CD14-positive monocyte (primary cell): ENCODE results near the gene NLRC5. TPM values are rescaled to one million over a fixed set of nuclear protein-coding genes. Genes with fewer than 3 reads are reported as not detected.
"Not testable (repeated sequence)": the region's sequence is repeated elsewhere in the genome, so short reads cannot be mapped to it uniquely, and the experiment has no call there.

Source experiments
- DNase-seq, 3 donors: peaks; one replicate each; pipeline ENCODE4 v3.0.0-alpha.2; 2011 to 2022
- H2AFZ ChIP-seq: 2 replicates; pipeline ENCODE4 v1.6.0; 2012; ENCODE audit warnings: mild to moderate bottlenecking, low read depth, low read length, inconsistent platforms; ENCODE audit not compliant: insufficient read depth, poor library complexity, severe bottlenecking
- H3K27ac ChIP-seq, 2 donors: 1 replicate in 1 of 2; 2 replicates in 1 of 2; pipeline ENCODE4 v1.5.1; 2012 to 2013; ENCODE audit warnings: low read length in 2 of 2, control low read depth in 1 of 2, inconsistent platforms in 1 of 2, low read depth in 1 of 2, mild to moderate bottlenecking in 1 of 2
- H3K27me3 ChIP-seq, 2 donors: one replicate each; pipeline versions ENCODE4 v1.6.0 to v1.6.1; 2011 to 2013; ENCODE audit warnings: low read length in 2 of 2; ENCODE audit not compliant: control insufficient read depth in 2 of 2, insufficient read depth in 2 of 2
- H3K36me3 ChIP-seq, 2 donors: replicated peaks in 1 of 2; 1 replicate in 1 of 2; 2 replicates in 1 of 2; pipeline versions ENCODE4 v1.5.1 to v1.6.1; 2012 to 2013; ENCODE audit warnings: low read length in 2 of 2, control low read depth in 1 of 2, inconsistent platforms in 1 of 2, mild to moderate bottlenecking in 1 of 2; ENCODE audit not compliant: insufficient read depth in 2 of 2, control insufficient read depth in 1 of 2
- H3K4me1 ChIP-seq, 2 donors: 1 replicate in 1 of 2; 2 replicates in 1 of 2; pipeline versions ENCODE4 v1.5.1 to v1.6.1; 2012 to 2013; ENCODE audit warnings: low read length in 2 of 2, control low read depth in 1 of 2, inconsistent platforms in 1 of 2, mild to moderate bottlenecking in 1 of 2, moderate library complexity in 1 of 2; ENCODE audit not compliant: insufficient read depth in 2 of 2, control insufficient read depth in 1 of 2
- H3K4me2 ChIP-seq: replicated peaks from 2 replicates; pipeline ENCODE3; 2012; ENCODE audit warnings: low read length, moderate library complexity, mild to moderate bottlenecking; ENCODE audit not compliant: poor library complexity, severe bottlenecking; ENCODE audit errors: extremely low read depth
- H3K4me3 ChIP-seq, 3 experiments: fragments of 200-600 bp in 1 of 3; sonication (generic) in 1 of 3; replicated peaks in 1 of 3; 1 replicate in 2 of 3; 2 replicates in 1 of 3; pipeline ENCODE4 v1.5.1; 2011 to 2013; ENCODE audit warnings: low read length in 3 of 3, mild to moderate bottlenecking in 3 of 3, control low read depth in 2 of 3, low read depth in 2 of 3, inconsistent platforms in 1 of 3, moderate library complexity in 1 of 3
- H3K79me2 ChIP-seq: 2 replicates; pipeline ENCODE4 v1.6.0; 2012; ENCODE audit warnings: mild to moderate bottlenecking, control low read depth, inconsistent platforms, low read length, moderate library complexity; ENCODE audit not compliant: insufficient read depth
- H3K9ac ChIP-seq: 2 replicates; pipeline ENCODE4 v1.6.0; 2017; ENCODE audit warnings: low read length, mild to moderate bottlenecking; ENCODE audit not compliant: insufficient read depth, poor library complexity, severe bottlenecking
- H3K9me3 ChIP-seq, 2 donors: replicated peaks in 1 of 2; 1 replicate in 1 of 2; 2 replicates in 1 of 2; pipeline versions ENCODE4 v1.5.1 to v1.6.1; 2012 to 2013; ENCODE audit warnings: low read length in 2 of 2, control low read depth in 1 of 2; ENCODE audit not compliant: control insufficient read depth in 1 of 2, insufficient read depth in 1 of 2
- H4K20me1 ChIP-seq: 2 replicates; pipeline ENCODE4 v1.6.0; 2012; ENCODE audit warnings: mild to moderate bottlenecking, low read length, control low read depth, moderate library complexity; ENCODE audit not compliant: insufficient read depth
- H3K27ac Mint-ChIP-seq, 7 donors: one replicate each; pipeline ENCODE4 v1.8.0; 2020; ENCODE audit warnings: mild to moderate bottlenecking in 7 of 7, mixed read lengths in 7 of 7, moderate library complexity in 6 of 7, inconsistent platforms in 2 of 7
- H3K27me3 Mint-ChIP-seq, 3 donors: one replicate each; pipeline ENCODE4 v1.8.0; 2021 to 2022; ENCODE audit warnings: low read depth in 3 of 3, mild to moderate bottlenecking in 3 of 3, mixed read lengths in 3 of 3, moderate library complexity in 3 of 3, inconsistent platforms in 1 of 3
- H3K36me3 Mint-ChIP-seq, 2 donors: one replicate each; pipeline ENCODE4 v1.8.0; 2020; ENCODE audit warnings: mixed read lengths in 2 of 2, inconsistent platforms in 1 of 2, mild to moderate bottlenecking in 1 of 2
- H3K4me1 Mint-ChIP-seq: one replicate; pipeline ENCODE4 v1.8.0; 2020; ENCODE audit warnings: mild to moderate bottlenecking, mixed read lengths
- H3K4me3 Mint-ChIP-seq, 2 donors: one replicate each; pipeline ENCODE4 v1.8.0; 2020; ENCODE audit warnings: mild to moderate bottlenecking in 2 of 2, mixed read lengths in 2 of 2, moderate library complexity in 1 of 2
- H3K9me3 Mint-ChIP-seq, 7 donors: one replicate each; pipeline ENCODE4 v1.8.0; 2020 to 2022; ENCODE audit warnings: mixed read lengths in 7 of 7, mild to moderate bottlenecking in 6 of 7, moderate library complexity in 6 of 7, inconsistent platforms in 2 of 7
- WGBS: methylation state at CpG from one replicate; pipeline ENCODE4 v1.1.5; 2013; ENCODE audit warnings: missing lambda C conversion rate; ENCODE audit not compliant: insufficient coverage; 5-methylcytosine and 5-hydroxymethylcytosine counted together
- intact Hi-C, 2 donors: fragments of 100-400 bp; cut with micrococcal nuclease; formaldehyde crosslinking; loops; one replicate each; pipeline versions ENCODE4 v1.15.0 to v1.15.1; 2023
- polyA plus RNA-seq, 3 donors: library from polyadenylated mRNA; depleted of rRNA in 1 of 3; unstranded in 2 of 3; stranded (reverse) in 1 of 3; fragments of 300-500 nt in 2 of 3; fragments of >200 nt in 1 of 3; fragmentation: Illumina TruSeq in 2 of 3; gene quantifications; 1 replicate in 2 of 3; 2 replicates in 1 of 3; pipeline ENCODE4 v1.2.3, GENCODE V29; 2012 to 2021
- TF ChIP-seq, protein P1 (sequence below): fragments of 200-600 bp; IDR thresholded peaks from one replicate; pipeline ENCODE4 v1.8.0; 2022; ENCODE audit warnings: antibody characterized with exemption, mild to moderate bottlenecking

NLRC5 gene
- polyA plus RNA-seq, 3 donors: 10.3 to 171 (median 21.6) TPM

DNA sequence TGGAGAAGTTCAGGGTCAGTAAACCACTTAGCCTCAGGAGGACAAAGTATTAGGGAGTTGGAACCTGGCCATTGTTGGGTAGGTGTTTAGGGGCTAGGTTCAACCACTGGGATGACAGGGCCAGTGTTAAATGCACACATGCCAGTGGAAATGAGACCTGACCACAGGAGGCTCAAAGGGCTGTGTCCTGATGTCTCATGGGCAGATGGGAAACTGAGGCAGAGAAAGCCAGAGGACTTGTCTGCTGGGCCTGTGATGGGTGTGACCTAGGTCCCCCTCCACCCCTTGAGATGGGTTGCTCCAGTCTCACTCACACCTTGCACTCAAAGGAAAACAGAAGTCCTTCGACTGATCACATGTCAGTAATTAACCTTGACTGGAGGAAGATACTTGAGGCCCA is 119.1 kb downstream of the NLRC5 start:
- TF ChIP-seq, protein P1, sequence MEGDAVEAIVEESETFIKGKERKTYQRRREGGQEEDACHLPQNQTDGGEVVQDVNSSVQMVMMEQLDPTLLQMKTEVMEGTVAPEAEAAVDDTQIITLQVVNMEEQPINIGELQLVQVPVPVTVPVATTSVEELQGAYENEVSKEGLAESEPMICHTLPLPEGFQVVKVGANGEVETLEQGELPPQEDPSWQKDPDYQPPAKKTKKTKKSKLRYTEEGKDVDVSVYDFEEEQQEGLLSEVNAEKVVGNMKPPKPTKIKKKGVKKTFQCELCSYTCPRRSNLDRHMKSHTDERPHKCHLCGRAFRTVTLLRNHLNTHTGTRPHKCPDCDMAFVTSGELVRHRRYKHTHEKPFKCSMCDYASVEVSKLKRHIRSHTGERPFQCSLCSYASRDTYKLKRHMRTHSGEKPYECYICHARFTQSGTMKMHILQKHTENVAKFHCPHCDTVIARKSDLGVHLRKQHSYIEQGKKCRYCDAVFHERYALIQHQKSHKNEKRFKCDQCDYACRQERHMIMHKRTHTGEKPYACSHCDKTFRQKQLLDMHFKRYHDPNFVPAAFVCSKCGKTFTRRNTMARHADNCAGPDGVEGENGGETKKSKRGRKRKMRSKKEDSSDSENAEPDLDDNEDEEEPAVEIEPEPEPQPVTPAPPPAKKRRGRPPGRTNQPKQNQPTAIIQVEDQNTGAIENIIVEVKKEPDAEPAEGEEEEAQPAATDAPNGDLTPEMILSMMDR: no peak
- H3K27ac Mint-ChIP-seq: peak overlapping the region in 1 of 7 donors; percentile 42
- peaks cover 15 to 25% of the 10 kb centered on the region in 2 donors for H3K36me3 ChIP-seq
- no peak overlapping the region for H3K4me3 Mint-ChIP-seq
- no peak for DNase-seq
- peaks cover 23% of the 10 kb centered on the region for H3K4me1 Mint-ChIP-seq
- no peak overlapping the region for H3K9ac ChIP-seq
- no peaks in the 10 kb centered on the region for H3K9me3 ChIP-seq
- peaks cover 12 to 41% of the 10 kb centered on the region in 2 donors for H3K36me3 Mint-ChIP-seq
- no peak overlapping the region for H2AFZ ChIP-seq
- H3K4me2 ChIP-seq: no peak overlapping the region
- intact Hi-C loops: no loop called here
- H3K4me1 ChIP-seq: peaks cover 4% of the 10 kb centered on the region in 2 donors
- H3K27ac ChIP-seq: peak overlapping the region in 1 of 2 donors; percentile 9
- H3K27me3 ChIP-seq: no peaks in the 10 kb centered on the region
- H3K27me3 Mint-ChIP-seq: peaks cover 0 to 2% (median 0%) of the 10 kb centered on the region in 3 donors
- no peaks in the 10 kb centered on the region for H3K9me3 Mint-ChIP-seq
- WGBS: 20% methylated on average over 1 of the region's 1 CpG
- H3K4me3 ChIP-seq: no peak overlapping the region
- peaks cover 81% of the 10 kb centered on the region for H3K79me2 ChIP-seq
- peaks cover 57% of the 10 kb centered on the region for H4K20me1 ChIP-seq

DNA sequence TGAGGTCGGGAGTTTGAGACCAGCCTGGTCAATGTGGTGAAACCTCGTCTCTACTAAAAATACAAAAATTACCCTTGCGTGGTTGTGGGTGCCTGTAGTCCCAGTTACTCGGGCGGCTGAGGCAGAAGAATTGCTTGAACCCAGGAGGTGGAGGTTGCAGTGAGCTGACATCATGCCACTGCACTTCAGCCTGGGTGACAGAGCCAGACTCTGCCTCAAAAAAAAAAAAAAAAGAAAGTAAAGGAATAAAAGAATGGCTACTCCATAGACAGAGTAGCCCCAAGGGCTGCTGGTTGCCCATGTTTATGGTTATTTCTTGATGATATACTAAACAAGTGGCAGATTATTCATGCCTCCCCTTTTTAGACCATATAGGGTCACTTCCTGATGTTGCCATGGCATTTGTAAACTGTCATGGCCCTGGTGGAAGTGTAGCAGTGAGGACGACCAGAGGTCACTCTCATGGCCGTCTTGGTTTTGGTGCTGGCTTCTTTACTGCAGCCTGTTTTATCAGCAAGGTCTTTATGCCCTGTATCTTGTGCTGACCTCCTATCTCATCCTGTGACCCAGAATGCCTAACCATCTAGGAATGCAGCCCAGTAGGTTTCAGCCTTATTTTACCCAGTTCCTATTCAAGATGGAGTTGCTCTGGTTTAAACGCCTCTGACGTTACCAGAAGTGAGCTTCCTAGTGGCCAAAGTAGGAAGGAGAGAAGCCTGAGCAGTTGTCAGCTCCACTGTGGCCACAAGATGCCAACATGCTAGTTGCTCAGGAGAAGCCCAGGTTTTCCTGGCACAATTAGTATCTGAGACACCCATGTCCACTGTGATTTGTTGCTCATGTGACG is 120.1 kb downstream of the NLRC5 start:
- H3K9me3 Mint-ChIP-seq, H2AFZ ChIP-seq, H3K4me3 ChIP-seq, H3K4me1 ChIP-seq, H3K27me3 ChIP-seq, H3K27me3 Mint-ChIP-seq, H3K9ac ChIP-seq, H3K4me2 ChIP-seq, H3K9me3 ChIP-seq, DNase-seq, H3K27ac ChIP-seq, intact Hi-C loops, H3K4me3 Mint-ChIP-seq: not testable (repeated sequence)
- peaks cover 21% of the 10 kb centered on the region for H3K4me1 Mint-ChIP-seq
- H4K20me1 ChIP-seq: peaks cover 51% of the 10 kb centered on the region
- peaks cover 70% of the 10 kb centered on the region for H3K79me2 ChIP-seq
- peak overlapping the region in 3 of 7 donors; percentile 32 to 61 (median 50) for H3K27ac Mint-ChIP-seq
- 84% methylated on average over 3 of the region's 10 CpGs for WGBS
- peaks cover 26 to 36% of the 10 kb centered on the region in 2 donors for H3K36me3 ChIP-seq
- peaks cover 23 to 50% of the 10 kb centered on the region in 2 donors for H3K36me3 Mint-ChIP-seq
